GM12865 (cell line): Measurements from ENCODE around the gene MLN.

ENCODE experiments used
- DNase-seq: peaks from one replicate; pipeline ENCODE4 v3.0.0; 2010; ENCODE audit warnings: low read depth
- H3K4me3 ChIP-seq: 2 replicates; pipeline ENCODE4 v1.5.1; 2011; ENCODE audit warnings: mild to moderate bottlenecking, low read depth, low read length, control low read depth
- CTCF ChIP-seq: IDR thresholded peaks from 2 replicates; pipeline ENCODE4 v1.5.1; 2011; ENCODE audit warnings: low read length, control low read depth, low read depth, inconsistent platforms; ENCODE audit not compliant: insufficient read depth; ENCODE audit errors: missing control alignments

MLN gene

DNA sequence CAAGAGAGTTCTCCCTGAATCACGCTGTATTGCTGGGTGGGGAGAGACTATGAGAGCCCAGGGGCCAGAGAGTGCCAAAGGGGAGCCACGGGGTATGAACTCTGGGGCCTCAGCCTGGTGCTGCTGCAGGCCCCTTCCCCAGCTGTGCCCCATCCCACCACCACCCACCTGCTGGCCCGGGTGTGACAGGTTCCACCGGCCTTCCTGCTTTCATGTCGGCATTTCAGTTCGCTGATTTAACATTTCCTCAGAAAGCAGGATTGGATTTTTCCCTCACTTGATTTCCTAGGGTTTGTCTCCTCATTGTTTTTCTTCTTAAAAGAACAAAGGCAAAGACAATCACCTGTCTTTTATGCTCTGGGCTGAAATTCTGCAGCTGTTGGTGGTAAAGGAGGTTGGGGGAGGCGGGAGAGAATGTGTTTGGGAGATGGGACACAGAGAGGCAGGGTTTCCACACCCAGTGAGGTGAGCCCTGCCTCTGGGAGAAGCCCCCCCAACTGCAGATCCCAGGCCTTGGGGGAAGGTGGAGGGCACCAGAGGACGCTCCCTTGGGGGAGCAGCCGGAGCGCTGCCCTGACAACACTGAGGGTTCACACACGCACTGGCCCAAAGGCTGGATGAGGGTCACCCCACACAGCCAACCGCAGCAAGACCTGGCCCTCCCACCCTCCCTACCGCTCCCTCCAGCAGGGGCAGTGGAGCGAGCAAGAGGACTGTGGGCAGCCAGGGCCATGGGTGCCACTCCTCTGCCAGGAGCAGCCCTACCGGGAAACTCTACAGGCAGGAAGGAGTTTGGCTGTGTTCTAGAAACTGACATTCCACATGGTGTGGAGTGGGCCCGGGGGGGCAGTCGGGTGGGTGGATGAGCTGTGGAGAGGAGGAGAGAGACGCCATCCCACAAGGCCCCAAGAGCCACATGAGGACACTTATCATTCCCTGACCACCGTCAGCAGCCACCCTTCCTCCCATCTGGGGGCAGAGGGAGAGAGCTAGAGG, 10.5 kb upstream of the MLN start:
- no peak overlapping the region for H3K4me3 ChIP-seq
- no peak for DNase-seq
- TF ChIP-seq CTCF = no peak

DNA sequence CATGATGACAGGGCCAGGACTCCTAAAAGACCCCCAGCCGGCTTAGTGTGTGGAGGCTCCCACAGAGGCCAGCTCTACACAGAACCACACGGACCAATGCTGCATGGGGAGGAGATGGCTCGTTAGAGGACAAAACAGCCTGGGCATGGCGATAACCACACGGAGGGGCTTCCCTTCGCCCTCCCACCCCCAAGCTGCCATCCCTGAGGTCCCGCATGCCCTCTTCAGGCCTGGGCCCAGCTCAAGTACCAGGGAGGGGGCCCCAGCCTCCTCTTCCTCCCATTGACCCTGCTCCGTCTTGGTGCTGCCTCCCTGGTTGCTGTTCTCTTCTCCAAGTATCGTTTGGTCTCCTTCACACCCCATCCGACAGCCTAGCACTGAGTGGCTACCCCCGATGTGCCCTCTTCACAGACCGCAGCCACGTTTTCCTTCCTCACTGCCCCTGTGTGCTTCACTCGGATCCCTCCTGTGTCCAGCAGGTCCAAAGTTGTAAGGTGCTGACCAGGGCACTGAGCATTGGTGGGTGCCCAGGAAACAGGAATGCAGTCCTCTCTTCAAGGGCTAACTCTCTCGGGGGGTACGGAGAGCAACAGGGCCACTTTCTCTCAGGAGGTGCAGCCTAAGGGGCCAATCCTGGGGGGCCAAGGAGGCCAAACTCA, 9.6 kb upstream of the MLN start:
- DNase-seq = no peak
- no peak overlapping the region for H3K4me3 ChIP-seq
- no peak for TF ChIP-seq CTCF

DNA sequence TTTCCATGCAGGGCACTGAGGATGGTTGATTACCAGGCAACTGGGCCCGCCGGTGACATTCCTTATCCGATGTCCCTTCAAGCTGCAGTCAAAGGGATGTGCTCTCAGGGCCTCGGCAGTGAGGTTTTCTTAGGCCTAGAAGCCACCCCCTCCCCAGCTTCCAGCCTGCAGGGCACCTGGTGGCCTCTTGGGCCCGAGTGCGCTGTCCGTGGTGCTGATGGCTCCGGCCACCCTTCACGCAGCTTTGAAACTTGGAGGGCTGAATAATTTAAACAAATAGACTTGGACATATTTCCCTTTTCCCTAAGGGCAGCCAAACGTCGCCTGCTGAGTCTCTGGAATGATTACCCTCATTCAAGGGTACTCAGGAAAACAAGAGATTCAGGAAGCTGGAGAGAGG, 8.9 kb upstream of the MLN start:
- TF ChIP-seq CTCF = no peak
- H3K4me3 ChIP-seq = no peak overlapping the region
- peak; percentile 54 for DNase-seq

DNA sequence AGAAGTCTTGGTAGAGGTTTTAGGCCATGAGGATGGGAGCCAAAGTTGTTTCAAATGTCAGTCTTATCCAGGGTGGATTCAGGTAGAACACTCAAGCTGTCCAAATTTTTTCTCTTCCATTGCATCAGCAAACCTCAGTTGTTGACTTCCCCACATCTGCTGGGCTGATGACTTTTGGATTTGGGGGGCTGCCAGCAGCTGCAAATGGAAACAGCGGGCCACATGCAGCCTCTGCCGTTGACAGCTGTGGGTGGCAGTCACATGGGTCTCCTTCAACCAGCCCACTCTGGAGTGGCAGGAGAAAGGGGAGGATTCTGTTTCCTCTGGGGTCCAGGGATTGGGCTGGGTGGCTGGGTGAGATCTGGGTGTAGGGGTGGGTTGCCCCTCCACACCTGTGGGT, 5.8 kb upstream of the MLN start:
- DNase-seq = no peak
- TF ChIP-seq CTCF = no peak
- H3K4me3 ChIP-seq = no peak overlapping the region

DNA sequence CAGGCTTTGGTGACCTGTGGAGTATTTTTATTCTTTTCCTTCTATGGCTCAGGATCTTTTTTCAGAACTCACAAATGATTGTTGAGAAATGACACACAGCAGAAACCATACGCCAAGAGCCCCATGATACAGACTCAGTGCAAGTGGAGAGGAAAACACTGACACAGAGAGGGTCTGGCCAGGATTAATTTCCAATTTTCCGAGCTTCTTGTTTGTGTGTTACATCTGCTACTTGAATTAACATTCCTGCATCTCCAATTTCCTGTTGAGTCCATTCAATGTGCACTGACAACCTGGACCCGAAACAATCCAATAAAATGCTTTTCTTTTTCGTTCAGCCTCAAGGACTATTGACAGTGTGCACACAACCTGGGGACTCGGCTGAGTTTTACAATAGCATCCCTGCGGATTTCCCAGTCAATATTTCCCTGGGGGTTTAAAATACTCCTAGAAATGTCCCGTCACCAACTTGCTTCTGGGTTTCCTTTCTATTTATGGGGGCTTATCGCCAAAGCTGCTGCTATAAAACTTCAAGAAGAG, 4.9 kb upstream of the MLN start:
- DNase-seq = no peak
- no peak overlapping the region for H3K4me3 ChIP-seq
- TF ChIP-seq CTCF = no peak

- no peak for DNase-seq
- no peak overlapping the region for H3K4me3 ChIP-seq
- TF ChIP-seq CTCF = no peak
Measured at GRCh38 chr6:33807606-33808005, 3.8 kb upstream of the MLN start.
